H54 (cell line): ENCODE data around the gene SEC31B.

Experiments used
- DNase-seq: peaks from one replicate; pipeline ENCODE4 v3.0.0; 2011; ENCODE audit warnings: low spot score, mixed read lengths; ENCODE audit not compliant: insufficient read length
- FAIRE-seq: peaks from 3 replicates; lab custom pipeline; 2011; peaks lifted over from hg19 to GRCh38; lab: Jason Lieb, UNC
- POLR2A ChIP-seq: IDR thresholded peaks from 2 replicates; pipeline ENCODE4 v1.6.1; 2011; ENCODE audit warnings: low read depth, mild to moderate bottlenecking, low read length

The SEC31B gene

GRCh38 chr10:100490531-100490930 lies 29.1 kb downstream of the SEC31B start:
- FAIRE-seq (no peak), DNase-seq (no peak)
- no peak for TF ChIP-seq POLR2A

DNA sequence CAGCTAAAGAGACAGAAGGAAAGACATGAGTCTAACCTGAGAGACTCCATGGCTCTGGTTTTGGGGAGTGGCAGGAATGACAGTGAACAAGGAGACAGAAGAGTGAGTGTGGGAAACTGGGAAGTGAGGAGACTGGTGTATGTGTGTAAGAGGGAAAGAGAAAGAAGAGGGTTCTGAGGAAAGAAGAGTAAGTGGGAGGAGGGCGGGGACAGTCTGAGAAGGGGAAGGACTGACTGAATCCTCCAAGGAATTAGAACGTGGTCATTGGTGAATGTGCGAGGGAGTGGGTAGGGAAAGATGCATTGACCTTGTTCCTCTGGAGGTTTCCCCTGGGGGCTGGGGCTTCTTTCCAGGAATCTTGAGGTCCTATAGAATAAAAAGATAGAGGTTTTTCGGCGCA lies 30.3 kb downstream of the SEC31B start:
- FAIRE-seq (no peak), DNase-seq (no peak)
- TF ChIP-seq POLR2A = no peak

DNA sequence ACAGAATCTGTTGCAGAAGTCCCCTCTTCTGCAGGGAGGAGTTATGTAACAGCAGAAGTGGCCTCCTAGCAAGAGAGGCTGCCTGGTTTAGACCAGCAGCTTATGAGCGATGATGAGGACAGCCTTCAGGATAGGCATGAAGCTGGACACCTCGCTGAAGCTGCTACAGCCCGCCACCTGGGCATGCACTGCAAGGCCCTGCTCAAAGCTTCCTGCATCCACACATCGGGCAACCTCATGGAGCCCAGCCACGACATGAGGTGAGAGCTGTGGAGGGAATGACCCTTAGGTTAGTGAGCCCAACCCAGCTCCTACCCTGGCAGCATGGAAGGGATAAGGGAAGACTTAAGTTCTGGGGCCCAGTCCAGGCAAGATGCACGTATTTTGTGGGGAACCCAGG lies 32.1 kb downstream of the SEC31B start:
- FAIRE-seq = no peak
- DNase-seq = no peak
- no peak for TF ChIP-seq POLR2A

GRCh38 chr10:100485801-100486495 lies 33.7 kb downstream of the SEC31B start:
- FAIRE-seq (no peak), DNase-seq (no peak)
- no peak for TF ChIP-seq POLR2A

- TF ChIP-seq POLR2A = no peak
- FAIRE-seq (no peak), DNase-seq (no peak)
Measured at GRCh38 chr10:100485366-100485765, 34.3 kb downstream of the SEC31B start.

DNA sequence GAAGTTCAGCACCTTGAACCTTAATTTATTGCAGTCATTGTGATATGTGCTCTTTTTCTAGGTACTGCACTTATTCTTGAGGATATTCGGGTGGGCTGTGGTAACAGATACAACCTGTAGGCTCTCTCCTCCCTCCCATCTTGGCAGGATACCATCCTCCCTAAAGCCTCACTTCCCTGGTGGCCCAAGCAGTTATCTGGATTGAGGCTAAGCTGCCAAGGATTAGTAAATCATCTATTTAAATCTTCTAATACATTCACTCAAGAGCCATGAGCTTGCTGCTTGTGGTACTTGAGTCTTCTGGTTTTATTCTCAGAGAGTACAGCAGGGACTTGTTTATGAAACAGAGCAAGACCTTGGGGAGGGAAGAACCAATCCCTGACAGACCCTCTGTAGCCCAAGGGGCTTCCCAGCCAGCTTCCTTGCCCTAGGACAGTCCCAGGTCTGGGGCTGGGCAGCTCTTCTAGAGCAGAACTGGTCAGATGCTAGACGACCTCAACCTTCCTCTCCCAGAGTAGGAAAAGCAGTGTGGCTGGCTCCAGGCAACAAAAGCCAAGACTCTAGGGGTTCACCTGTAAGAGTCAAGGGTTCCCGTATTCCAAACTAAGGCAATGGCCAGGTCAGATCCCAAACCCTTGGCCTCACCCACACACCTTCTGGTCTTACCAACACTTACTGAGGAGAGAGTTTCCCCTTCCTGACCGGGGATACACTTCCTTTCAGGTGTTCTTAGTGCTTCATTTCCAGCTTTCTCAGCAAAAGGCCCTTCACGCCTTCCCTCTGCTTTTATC lies 35.6 kb downstream of the SEC31B start:
- FAIRE-seq (no peak), DNase-seq (no peak)
- no peak for TF ChIP-seq POLR2A

GRCh38 chr10:100482834-100483185 lies 36.9 kb downstream of the SEC31B start:
- no peak for DNase-seq
- no peak for FAIRE-seq
- TF ChIP-seq POLR2A = no peak

DNA sequence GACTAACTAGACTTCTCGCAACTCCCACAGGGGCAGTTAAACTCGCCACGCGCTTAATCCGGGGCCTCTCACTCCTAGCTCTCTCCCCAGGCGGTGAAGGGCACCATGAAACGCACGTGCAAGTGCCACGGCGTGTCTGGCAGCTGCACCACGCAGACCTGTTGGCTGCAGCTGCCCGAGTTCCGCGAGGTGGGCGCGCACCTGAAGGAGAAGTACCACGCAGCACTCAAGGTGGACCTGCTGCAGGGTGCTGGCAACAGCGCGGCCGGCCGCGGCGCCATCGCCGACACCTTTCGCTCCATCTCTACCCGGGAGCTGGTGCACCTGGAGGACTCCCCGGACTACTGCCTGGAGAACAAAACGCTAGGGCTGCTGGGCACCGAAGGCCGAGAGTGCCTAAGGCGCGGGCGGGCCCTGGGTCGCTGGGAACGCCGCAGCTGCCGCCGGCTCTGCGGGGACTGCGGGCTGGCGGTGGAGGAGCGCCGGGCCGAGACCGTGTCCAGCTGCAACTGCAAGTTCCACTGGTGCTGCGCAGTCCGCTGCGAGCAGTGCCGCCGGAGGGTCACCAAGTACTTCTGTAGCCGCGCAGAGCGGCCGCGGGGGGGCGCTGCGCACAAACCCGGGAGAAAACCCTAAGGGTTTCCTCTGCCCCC lies 37.4 kb downstream of the SEC31B start:
- FAIRE-seq (no peak), DNase-seq (peak; percentile 65)
- no peak for TF ChIP-seq POLR2A

DNA sequence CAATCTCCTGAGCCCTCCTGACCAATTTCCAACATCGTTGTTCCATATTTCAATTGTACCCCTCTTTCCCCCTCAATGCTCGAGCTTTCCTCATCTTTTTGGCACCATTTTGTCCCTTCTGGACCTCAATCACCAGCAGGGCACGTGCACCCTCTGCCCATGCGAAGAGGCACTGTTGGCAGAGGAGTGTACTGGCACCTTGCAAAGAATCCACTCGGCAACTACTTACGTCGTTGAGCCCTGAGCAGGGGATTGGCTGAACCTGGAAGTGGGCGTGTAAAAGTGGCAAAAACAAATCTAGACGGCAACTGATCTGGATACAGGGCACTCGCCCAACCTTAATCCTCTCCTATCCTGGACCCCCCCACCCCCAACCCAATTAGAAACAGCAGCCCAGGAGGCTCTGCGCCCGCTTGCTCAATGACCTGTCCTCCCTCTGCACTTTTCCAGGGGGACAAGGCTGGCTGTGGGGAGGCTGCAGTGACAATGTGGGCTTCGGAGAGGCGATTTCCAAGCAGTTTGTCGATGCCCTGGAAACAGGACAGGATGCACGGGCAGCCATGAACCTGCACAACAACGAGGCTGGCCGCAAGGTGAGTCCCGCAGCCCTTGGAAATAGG lies 38.1 kb downstream of the SEC31B start:
- TF ChIP-seq POLR2A = no peak
- peak; percentile 92 for FAIRE-seq
- peak; percentile 75 for DNase-seq

DNA sequence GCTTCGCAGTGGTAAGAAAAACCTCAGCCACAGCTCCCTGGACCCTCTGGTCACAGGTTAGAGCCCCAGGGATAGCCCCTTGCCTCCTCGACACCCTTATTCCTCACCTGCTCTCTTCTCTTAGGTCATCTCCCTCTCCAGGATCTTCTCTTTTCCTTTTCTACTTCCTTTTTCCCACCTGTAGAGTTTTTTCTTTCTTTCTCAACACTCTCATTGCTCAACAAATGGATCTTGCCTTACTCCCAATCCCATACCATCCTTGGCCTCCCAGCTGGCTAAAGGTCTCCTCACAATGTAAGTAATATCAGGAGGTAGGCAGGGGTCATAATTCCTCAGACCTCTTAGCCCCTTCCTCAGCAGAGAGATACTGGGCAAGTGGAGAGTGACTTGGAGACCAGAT lies 39.7 kb downstream of the SEC31B start:
- no peak for DNase-seq
- no peak for FAIRE-seq
- no peak for TF ChIP-seq POLR2A

GRCh38 chr10:100479037-100479436 lies 40.6 kb downstream of the SEC31B start:
- no peak for DNase-seq
- FAIRE-seq = no peak
- TF ChIP-seq POLR2A = no peak

DNA sequence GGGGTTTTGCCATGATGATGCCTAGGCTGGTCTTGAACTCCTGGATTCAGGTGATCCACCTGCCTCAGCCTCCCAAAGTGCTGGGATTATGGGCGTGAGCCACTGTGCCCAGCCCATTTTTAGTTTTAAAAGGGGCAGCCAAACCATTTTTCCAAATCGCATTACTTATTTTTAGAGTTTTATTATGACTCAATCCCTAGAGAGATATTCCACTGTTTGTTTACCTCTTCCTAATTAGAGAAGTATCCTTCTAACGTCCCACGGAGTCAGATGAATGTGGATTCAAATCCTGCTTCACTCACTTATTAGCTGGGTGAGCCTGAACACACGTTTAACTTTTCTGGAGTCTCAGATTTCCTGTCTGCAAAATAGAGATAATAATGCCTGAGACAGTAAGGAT lies 41.7 kb downstream of the SEC31B start:
- FAIRE-seq (no peak), DNase-seq (no peak)

GRCh38 chr10:100470367-100470766 lies 49.3 kb downstream of the SEC31B start:
- DNase-seq (no peak), FAIRE-seq (no peak)
- TF ChIP-seq POLR2A = no peak

More for the DNA sequence above, 41.7 kb downstream of the SEC31B start:
- TF ChIP-seq POLR2A = no peak

DNA sequence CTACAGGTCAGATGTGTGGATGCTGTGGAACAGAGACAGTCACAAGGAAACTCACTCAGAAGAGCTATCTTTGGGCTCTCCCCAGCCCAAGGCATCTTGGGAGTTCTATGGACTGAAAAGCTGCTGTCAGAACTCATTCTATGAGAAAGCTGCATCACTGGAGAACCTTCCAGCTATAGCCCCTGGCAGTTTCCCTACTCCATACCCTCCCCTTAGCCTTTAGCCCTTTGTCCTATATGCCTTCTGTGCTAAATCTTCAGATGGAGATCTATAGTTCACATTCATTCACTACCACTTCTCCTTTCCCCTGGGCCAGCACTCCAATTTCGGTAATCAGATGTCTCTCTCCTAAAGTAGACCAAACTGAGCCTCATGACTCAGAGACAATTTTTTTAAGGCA lies 49.9 kb downstream of the SEC31B start:
- FAIRE-seq (no peak), DNase-seq (no peak)
- TF ChIP-seq POLR2A = no peak
